ENCODE measurements around the gene G0S2.

G0S2 gene

DNA sequence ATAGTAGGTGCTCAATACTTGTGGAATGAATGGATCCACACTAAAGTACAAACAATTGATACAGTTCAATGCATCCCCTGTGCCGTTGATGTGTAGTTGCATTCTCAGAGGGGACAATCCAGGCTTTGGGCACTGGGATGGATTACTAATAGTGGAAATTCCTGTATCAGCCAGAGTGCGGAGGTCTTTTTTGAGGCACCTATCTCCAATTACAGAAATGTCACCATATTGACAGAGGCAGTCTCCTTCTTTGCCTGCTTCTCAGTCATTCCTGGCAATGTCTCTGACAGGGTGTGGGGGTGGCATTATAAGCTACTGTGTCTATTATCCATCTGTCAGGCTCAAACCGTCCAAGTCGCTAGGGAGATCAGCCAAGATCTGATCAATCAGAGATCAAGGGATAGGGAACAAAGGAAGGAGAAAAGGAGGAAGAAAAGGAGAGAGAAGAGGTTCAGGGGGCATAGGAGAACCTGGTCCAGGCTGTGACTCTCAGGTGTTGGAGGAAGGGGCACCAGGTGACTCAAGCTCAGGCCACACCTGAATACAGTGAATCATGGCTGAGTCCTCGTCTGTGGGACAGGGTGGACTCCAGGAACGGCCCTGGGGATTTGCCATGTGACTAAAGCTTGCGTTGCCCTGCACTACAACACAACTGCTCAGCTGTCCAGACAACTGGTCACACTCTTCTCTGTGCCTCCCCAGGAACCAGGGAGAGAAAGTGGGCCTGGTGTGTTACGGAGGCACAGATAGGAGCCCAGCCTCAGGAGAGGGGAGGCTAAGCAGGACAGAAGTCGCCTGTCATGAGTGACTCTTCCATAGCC, 19.6 kb upstream of the G0S2 start:
- TF ChIP-seq, protein P1, sequence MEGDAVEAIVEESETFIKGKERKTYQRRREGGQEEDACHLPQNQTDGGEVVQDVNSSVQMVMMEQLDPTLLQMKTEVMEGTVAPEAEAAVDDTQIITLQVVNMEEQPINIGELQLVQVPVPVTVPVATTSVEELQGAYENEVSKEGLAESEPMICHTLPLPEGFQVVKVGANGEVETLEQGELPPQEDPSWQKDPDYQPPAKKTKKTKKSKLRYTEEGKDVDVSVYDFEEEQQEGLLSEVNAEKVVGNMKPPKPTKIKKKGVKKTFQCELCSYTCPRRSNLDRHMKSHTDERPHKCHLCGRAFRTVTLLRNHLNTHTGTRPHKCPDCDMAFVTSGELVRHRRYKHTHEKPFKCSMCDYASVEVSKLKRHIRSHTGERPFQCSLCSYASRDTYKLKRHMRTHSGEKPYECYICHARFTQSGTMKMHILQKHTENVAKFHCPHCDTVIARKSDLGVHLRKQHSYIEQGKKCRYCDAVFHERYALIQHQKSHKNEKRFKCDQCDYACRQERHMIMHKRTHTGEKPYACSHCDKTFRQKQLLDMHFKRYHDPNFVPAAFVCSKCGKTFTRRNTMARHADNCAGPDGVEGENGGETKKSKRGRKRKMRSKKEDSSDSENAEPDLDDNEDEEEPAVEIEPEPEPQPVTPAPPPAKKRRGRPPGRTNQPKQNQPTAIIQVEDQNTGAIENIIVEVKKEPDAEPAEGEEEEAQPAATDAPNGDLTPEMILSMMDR (IDR thresholded peaks at IDR 0.05) = no peak
- H3K27me3 ChIP-seq = no peaks in the 10 kb centered on the region
- H3K4me3 ChIP-seq (ENCODE audit: low read depth in 1 of 2, low read length in 1 of 2) = peak overlapping the region in 1 of 2 experiments; percentile 35
- H3K4me1 ChIP-seq (ENCODE audit: control insufficient read depth in 1 of 2, insufficient read depth in 1 of 2, low read depth in 1 of 2, low read length in 1 of 2) = peaks cover 80 to 91% of the 10 kb centered on the region in 2 experiments
- H3K9me3 ChIP-seq = no peaks in the 10 kb centered on the region
- peak overlapping the region; percentile 95 for H3K27ac ChIP-seq
- no peaks in the 10 kb centered on the region for H3K36me3 ChIP-seq

- Histone ChIP-seq H3K4me3 (ENCODE audit: low read depth in 1 of 2, low read length in 1 of 2) (peak overlapping the region; percentile 7 to 35), H3K4me1 (ENCODE audit: control insufficient read depth in 1 of 2, insufficient read depth in 1 of 2, low read depth in 1 of 2, low read length in 1 of 2) (peaks cover 77 to 90% of the 10 kb centered on the region in 2 experiments), H3K9me3 (no peaks in the 10 kb centered on the region), H3K36me3 (no peaks in the 10 kb centered on the region), H3K27me3 (no peaks in the 10 kb centered on the region), H3K27ac (peak overlapping the region; percentile 95)
- TF ChIP-seq, protein P1 (IDR thresholded peaks at IDR 0.05) = peak; percentile 83
Measured at GRCh38 chr1:209657140-209657879, 17.9 kb upstream of the G0S2 start.

DNA sequence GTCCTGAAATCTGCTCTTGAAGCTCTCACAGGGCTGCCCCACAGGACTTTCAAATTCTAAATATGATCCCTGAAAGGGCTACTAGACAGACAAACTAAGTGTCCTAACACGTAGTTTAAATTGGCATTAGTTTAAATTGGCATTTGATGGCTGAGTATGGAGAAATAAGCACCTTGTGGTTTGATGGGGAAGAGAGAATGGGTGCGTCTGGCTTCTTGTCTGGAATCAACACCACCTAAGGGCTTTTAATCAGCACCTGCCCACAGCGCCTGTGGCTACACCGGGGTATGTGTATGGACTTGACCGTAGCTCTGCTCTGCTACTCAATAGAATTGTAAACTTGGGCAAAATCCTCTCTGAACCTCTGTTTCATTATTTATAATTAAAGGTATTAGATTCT, 17.3 kb upstream of the G0S2 start:
- Histone ChIP-seq H3K36me3 (no peaks in the 10 kb centered on the region), H3K27me3 (no peaks in the 10 kb centered on the region), H3K27ac (peak overlapping the region; percentile 95), H3K4me3 (ENCODE audit: low read depth in 1 of 2, low read length in 1 of 2) (peak overlapping the region in 1 of 2 experiments; percentile 35), H3K9me3 (no peaks in the 10 kb centered on the region), H3K4me1 (ENCODE audit: control insufficient read depth in 1 of 2, insufficient read depth in 1 of 2, low read depth in 1 of 2, low read length in 1 of 2) (peaks cover 79 to 91% of the 10 kb centered on the region in 2 experiments)
- TF ChIP-seq, protein P1 (IDR thresholded peaks at IDR 0.05) = no peak

GRCh38 chr1:209659909-209660308, 15.3 kb upstream of the G0S2 start:
- Histone ChIP-seq H3K9me3 (no peaks in the 10 kb centered on the region), H3K27me3 (no peaks in the 10 kb centered on the region)
- TF ChIP-seq, protein P1 (IDR thresholded peaks at IDR 0.05) = peak; percentile 43

DNA sequence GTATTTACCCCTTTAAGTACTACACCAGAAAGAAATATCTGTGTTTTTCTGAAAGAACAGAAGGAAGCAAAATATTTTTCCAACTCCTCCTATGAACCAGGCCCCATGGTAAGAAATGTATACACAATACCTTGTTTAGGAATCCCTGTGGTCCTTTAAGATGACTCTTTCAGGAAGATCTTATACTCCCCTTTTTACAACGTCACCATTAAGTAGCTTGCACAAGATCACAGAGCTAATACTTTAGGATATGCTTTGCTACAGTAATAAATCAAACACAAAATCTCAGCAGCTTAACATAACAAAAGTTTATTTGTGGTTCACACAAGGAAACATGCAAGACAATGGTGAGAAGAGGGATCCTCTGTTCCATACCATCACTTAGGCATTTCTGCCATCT, 14.1 kb upstream of the G0S2 start:
- H3K9me3 ChIP-seq = no peaks in the 10 kb centered on the region
- H3K27me3 ChIP-seq = no peaks in the 10 kb centered on the region
- peak overlapping the region; percentile 95 for H3K27ac ChIP-seq
- no peak overlapping the region for H3K4me3 ChIP-seq (ENCODE audit: low read depth in 1 of 2, low read length in 1 of 2)
- H3K4me1 ChIP-seq (ENCODE audit: control insufficient read depth in 1 of 2, insufficient read depth in 1 of 2, low read depth in 1 of 2, low read length in 1 of 2) = peaks cover 85 to 97% of the 10 kb centered on the region in 2 experiments
- H3K36me3 ChIP-seq = no peaks in the 10 kb centered on the region
- TF ChIP-seq, protein P1 (IDR thresholded peaks at IDR 0.05) = no peak

More at GRCh38 chr1:209659909-209660308, 15.3 kb upstream of the G0S2 start:
- Histone ChIP-seq H3K36me3 (no peaks in the 10 kb centered on the region), H3K4me1 (ENCODE audit: control insufficient read depth in 1 of 2, insufficient read depth in 1 of 2, low read depth in 1 of 2, low read length in 1 of 2) (peaks cover 87 to 93% of the 10 kb centered on the region in 2 experiments), H3K4me3 (ENCODE audit: low read depth in 1 of 2, low read length in 1 of 2) (peak overlapping the region; percentile 29 to 34), H3K27ac (peak overlapping the region; percentile 95)
